Glomerular visceral epithelial cell (primary cell): ENCODE measurements around the gene PLOD3.
A peak's percentile ranks its signal among the peaks of the same experiment; 100 is the strongest.
"Not testable (repeated sequence)": the region's sequence is repeated elsewhere in the genome, so short reads cannot be mapped to it uniquely, and the experiment has no call there.

Source experiments
- DNase-seq: peaks from one replicate; pipeline ENCODE4 v3.0.0-alpha.2; 2016; ENCODE audit errors: extremely low spot score

The PLOD3 gene

DNA sequence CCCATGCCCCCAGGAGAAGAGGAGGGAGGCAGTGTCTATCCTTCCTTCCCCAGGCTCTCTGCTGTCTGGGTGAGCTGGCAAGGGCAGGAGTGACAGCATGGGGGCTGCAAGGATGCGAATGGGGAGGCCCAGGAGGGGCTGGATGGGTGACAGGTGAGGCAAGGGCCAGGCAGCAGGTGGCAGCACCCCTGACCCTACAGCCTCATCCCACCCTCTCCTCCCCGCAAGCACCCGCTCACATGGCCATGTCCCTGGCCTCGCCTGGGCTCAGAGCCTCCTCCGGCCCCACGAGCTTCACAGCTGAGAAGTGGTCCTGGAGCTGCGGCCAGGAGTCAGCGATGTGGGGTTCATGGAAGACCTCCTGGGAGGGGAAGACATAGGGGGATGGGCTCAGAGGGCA is 5.4 kb downstream of the PLOD3 start:
- DNase-seq: no peak

DNA sequence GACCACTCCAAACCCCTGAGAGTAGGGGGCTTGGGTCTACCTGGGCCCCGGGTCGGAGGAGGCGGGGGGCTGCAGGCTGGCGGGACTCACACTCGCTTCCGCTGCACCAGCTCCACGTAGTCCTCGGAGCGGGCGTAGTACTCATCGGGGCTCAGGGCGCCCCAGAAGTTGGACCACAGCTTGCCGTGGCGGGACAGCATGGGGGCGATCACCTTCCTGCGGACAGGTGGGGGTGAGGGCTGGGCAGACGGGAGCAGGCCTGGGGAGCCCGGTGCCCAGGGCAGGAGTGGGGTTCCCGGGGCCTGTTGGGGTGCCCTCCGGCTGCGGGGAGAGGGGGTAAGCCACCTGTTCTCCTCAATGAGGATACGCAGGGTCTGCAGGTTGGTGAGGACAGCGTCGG is 5.9 kb downstream of the PLOD3 start:
- DNase-seq: no peak

GRCh38 chr7:101210143-101210542 is 7.2 kb downstream of the PLOD3 start:
- DNase-seq: no peak

GRCh38 chr7:101208794-101209193 is 8.6 kb downstream of the PLOD3 start:
- no peak for DNase-seq

GRCh38 chr7:101207459-101207858 is 9.9 kb downstream of the PLOD3 start:
- no peak for DNase-seq

DNA sequence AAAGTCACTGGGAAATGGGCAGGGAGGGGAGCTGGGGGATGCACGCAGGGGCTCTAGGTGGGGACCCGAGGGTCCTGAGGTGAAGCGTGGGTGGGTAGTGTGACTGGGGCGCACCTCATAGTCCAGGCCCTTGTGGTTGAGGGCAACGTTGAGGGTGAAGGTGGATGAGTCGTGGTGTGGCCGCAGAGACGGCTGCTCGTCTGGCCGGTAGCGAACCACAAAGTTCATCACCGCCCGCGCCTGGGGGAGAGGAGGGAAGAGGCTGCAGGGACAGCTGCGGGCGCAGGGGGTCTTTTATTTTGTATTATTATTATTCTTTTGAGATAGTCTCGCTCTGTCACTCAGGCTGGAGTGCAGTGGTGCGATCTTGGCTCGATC is 10.7 kb downstream of the PLOD3 start:
- DNase-seq: no peak

DNA sequence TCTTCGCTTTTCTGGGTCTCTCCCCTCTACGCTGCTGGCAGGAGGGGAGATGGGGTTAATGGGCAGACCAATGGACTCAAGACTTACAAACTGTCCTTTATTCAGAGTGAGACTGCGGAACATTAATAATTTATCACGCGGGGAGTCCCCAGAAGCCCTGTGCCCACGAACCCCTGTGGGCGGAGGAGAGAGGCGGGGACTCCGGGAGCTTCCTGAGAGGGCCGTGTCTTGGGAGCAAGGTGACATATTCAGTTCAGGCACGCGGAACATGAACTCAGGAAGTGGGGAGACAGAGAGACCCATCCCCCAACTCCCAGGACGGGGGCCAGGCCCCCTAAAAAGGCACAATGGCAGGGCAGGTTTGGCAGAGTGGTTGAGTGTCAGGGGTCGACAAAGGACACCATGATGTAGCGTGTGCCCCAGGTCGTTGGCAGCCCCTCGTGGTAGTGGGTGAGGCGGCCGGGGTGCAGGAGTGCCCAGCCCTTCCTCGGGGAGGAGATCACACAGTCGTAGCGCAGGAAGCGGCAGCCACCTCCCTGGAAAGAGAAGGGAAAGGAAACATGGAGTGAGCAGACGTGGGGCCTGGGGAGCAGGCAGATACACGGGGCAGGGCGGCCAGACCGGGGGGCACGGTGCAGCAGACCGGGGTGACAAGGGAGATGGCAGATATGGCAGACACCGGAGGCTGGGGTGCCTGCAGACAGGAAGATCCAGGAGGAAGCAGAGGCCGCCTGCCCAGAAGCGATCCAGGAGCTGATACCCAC is 11.3 kb downstream of the PLOD3 start:
- no peak for DNase-seq

- DNase-seq: not testable (repeated sequence)
These were observed 13.3 kb downstream of the PLOD3 start for GRCh38 chr7:101203740-101204738.

DNA sequence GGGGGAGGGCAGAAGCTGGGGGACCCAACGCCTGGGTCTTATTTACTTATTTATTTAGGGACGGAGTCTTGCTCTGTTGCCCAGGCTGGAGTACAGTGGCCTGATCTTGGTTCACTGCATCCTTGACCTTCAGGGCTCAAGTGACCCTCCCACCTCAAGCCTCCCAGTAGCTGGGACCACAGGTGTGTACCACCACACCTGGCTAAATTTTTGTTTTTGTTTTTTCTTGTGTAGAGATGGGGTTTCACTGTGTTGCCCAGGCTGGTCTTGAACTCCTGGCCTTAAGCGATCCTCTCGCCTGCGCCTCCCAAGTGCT is 14.8 kb downstream of the PLOD3 start:
- DNase-seq: no peak

DNA sequence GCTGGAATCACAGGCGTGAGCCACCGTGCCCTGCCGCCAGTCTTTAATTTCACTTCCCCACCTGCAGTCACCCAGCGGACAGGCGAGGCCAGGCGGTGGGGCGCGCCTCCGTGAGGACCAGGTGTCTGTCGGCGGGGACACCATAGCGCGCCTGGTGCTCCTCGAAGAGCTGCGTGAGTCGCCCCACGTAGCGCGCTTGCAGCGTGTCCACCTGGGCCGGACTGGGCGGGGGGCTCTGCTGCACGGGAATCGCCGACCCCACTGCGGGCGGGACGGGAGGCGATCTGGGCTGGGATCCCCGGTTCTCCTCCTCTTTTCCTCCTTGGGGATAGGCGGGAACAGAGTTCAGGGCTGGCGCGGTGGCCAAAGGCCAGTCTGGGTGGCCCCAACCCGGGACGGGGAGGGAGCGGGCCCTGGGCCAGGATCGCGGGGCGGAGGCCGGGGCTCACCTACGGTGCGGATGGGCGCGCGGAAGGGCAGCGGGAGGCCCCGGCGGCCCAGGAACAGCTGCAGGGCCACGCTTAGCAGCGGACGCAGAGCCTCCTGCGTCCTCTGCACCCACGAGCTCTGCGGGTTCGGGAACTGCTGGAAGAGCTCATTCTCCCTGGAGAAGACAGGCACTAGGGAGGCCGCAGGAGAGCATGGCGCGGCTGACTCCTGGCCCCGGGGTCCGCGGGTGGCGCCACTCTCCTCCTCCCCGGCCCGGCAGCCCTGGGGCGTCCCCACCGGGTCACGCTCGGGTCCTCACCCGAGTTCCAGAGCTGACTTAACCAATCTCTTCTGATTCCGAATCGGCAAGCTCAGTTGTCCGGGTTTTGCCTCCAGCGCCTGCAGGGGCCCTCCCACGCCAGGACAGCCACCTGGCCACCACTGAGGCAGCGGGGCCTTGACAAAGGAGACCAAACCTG is 15.4 kb downstream of the PLOD3 start:
- no peak for DNase-seq

- no peak for DNase-seq
These were observed 16.4 kb downstream of the PLOD3 start, which contains the start of gene MOGAT3 for GRCh38 chr7:101200862-101201599. Gene MOGAT3, minus strand, starts transcription at chr7:101201036. Its CDS starts 182 bp downstream, at chr7:101200854.

DNA sequence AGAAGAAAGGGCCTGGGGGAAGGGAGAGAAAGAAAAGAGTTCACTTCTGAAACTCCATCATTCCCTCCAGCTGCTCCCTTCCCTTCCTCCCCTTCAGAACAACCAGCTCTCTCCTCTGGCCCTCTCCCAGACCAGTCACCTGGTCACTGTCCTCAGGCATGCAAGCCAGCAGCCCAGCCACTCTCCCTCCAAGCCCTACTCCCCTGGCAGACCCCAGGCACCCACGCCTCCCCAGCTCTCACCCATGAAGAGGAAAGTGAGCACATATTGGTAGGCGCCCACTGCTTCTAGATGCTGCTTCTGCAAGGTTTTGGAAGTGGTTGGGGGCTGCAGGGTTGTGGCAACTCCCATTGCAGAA is 16.9 kb downstream of the PLOD3 start:
- DNase-seq: no peak

DNA sequence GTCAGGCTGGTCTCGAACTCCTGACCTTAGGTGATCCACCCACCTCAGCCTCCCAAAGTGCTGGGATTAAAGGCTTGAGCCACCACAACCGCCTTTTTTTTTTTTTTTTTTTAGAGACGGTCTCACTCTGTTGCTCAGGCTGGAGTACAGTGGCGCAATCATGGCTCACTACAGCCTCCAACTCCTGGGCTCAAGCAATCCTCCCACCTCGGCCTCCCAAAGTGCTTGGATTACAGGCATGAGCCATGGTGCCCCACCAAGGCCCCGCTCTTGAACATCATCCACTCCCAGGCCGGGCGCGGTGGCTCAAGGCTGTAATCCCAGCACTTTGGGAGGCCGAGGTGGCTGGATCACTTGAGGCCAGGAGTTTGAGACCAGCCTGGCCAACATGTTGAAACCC is 17.9 kb downstream of the PLOD3 start:
- DNase-seq: not testable (repeated sequence)

- DNase-seq: no peak
These were observed 18.9 kb downstream of the PLOD3 start for GRCh38 chr7:101198476-101198875.

GRCh38 chr7:101197991-101198390 is 19.4 kb downstream of the PLOD3 start:
- DNase-seq: no peak

GRCh38 chr7:101195884-101196283 is 21.5 kb downstream of the PLOD3 start:
- DNase-seq: no peak

DNA sequence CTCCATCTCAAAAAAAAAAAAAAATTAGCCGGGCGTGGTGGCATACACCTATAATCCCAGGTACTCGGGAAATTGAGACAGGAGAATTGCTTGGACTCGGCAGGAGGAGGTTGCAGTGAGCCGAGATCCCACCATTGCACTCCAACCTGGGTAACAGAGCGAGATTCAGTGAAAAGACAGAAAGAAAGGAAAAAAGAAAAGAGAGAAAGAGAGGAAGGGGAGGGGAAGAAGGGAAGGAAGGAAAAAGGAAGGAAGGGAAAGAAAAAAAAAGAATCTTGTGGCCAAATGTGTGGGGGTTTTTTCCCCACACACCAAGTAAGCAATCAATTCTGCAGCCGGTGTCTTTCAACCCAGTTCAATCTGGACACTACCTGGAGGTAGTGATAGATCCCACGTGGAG is 28.3 kb downstream of the PLOD3 start:
- no peak for DNase-seq

DNA sequence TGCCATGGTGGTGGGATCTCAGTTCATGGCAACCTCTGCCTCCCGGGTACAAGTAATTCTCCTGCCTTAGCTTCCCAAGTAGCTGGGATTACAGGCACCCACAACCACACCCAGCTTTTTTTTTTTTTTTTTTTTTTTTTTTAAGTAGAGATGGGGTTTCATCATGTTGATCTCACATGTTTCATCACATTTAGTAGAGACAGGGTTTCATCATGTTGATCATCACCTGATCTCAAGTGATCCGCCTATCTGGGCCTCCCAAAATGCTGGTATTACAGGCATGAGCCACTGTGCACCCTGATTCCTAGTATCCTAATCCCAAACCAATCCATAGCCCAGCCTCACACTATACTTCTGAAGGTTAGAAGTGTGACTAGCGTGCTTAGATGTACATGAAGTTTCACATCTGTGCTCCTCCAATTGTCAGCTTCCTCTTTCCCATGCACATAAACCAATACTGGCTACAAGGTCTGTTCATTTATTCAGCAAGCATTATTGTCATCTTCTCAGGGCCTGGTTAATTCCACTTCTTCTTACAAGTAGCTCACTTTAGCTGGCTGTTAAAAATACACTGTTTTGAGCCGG is 30.4 kb downstream of the PLOD3 start:
- DNase-seq: no peak

DNA sequence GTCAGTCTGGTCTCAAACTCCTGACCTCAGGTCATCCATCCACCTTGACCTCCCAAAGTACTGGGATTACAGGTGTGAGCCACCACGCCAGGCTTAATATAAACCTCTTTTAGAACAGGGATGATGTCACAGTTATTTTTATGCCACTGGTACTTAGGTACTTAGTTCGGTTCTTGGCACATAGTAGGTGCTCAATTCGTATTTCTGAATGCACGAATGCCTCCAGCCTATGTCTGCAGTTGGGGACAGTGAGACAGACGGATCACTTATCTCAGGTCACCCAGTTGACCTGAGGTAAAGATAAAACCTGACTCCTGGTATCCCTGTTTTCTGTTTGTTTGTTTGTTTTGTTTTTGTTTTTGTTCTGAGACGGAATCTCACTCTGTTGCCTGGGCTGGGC is 31.2 kb downstream of the PLOD3 start:
- no peak for DNase-seq

DNA sequence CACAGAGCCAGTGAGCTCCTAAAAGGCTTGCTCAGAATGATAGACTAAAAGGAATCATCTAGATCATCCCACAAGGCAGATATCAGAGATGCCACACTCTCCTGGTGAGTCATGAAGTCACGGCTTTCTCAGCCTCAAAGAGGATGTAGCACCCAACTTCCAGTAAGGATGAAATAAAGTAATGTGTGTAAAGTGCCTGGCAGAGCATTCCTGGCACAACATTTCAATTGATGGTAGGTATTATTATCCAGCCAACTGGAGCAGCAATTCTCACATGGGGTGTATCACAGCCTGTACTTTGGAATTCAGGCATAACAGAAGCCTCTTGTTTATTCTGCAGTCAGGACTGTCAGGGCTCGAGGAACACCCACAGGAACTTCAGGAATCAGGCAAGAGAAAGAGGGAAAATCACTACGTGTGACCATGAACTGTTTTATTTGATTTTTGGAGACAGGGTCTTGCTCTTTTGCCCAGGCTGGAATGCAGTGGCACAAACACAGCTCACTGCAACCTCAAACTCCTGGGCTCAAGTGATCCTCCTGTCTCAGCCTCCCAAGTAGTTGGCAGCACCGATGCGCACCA is 32.0 kb downstream of the PLOD3 start:
- DNase-seq: peak; percentile 54
